HT-29 (cell line): Measurements from ENCODE around the gene FBXO21. TPM values are rescaled to one million over a fixed set of nuclear protein-coding genes. Genes with fewer than 3 reads are reported as not detected.
A peak's percentile ranks its signal among the peaks of the same experiment; 100 is the strongest.
"Not testable (repeated sequence)": the region's sequence is repeated elsewhere in the genome, so short reads cannot be mapped to it uniquely, and the experiment has no call there.

Experiments used
- DNase-seq: peaks from one replicate; pipeline ENCODE4 v3.0.0-alpha.2; 2015; ENCODE audit warnings: low spot score
- total RNA-seq: library from RNA; depleted of rRNA; stranded (reverse); fragments of >200 nt; shearing (Covaris generic); gene quantifications from 2 replicates; pipeline ENCODE4 v1.2.3, GENCODE V29; 2014

FBXO21 gene
- total RNA-seq, 1 experiment from 2014 or later, result 123 TPM

GRCh38 chr12:117202033-117202432 lies 11.8 kb upstream of the FBXO21 start:
- DNase-seq, result no peak

GRCh38 chr12:117199956-117200744 lies 9.9 kb upstream of the FBXO21 start:
- not testable (repeated sequence) for DNase-seq

- DNase-seq, result not testable (repeated sequence)
Measured at GRCh38 chr12:117196334-117196733, 6.1 kb upstream of the FBXO21 start.

- not testable (repeated sequence) for DNase-seq
Measured at GRCh38 chr12:117195027-117195426, 4.8 kb upstream of the FBXO21 start.

GRCh38 chr12:117193903-117194302 lies 3.6 kb upstream of the FBXO21 start:
- DNase-seq, result no peak

GRCh38 chr12:117192581-117192980 lies 2.3 kb upstream of the FBXO21 start:
- not testable (repeated sequence) for DNase-seq

GRCh38 chr12:117192057-117192456 lies 1.8 kb upstream of the FBXO21 start:
- DNase-seq, result no peak

GRCh38 chr12:117189725-117190209 lies 503 bp downstream of the FBXO21 start:
- DNase-seq, result peak; percentile 43

GRCh38 chr12:117188961-117189724 lies 1.1 kb downstream of the FBXO21 start:
- no peak for DNase-seq

- no peak for DNase-seq
Measured at GRCh38 chr12:117188121-117188665, 2.1 kb downstream of the FBXO21 start.

- DNase-seq, result no peak
Measured at GRCh38 chr12:117187421-117187820, 2.8 kb downstream of the FBXO21 start.

- no peak for DNase-seq
Measured at GRCh38 chr12:117182866-117183265, 7.4 kb downstream of the FBXO21 start.

- DNase-seq, result not testable (repeated sequence)
Measured at GRCh38 chr12:117181468-117181843, 8.8 kb downstream of the FBXO21 start.

GRCh38 chr12:117180758-117181467 lies 9.4 kb downstream of the FBXO21 start:
- DNase-seq, result no peak

- no peak for DNase-seq
Measured at GRCh38 chr12:117178745-117179144, 11.5 kb downstream of the FBXO21 start.

- DNase-seq, result no peak
Measured at GRCh38 chr12:117178301-117178700, 12.0 kb downstream of the FBXO21 start.

GRCh38 chr12:117172168-117172567 lies 18.1 kb downstream of the FBXO21 start:
- DNase-seq, result no peak

GRCh38 chr12:117171499-117172162 lies 18.6 kb downstream of the FBXO21 start:
- no peak for DNase-seq

GRCh38 chr12:117169548-117169947 lies 20.7 kb downstream of the FBXO21 start:
- no peak for DNase-seq

GRCh38 chr12:117168976-117169375 lies 21.3 kb downstream of the FBXO21 start:
- no peak for DNase-seq

GRCh38 chr12:117167769-117168168 lies 22.5 kb downstream of the FBXO21 start:
- no peak for DNase-seq
